Liver (tissue), 9 donors: ENCODE data around the gene PIGO. TPM values are rescaled to one million over a fixed set of nuclear protein-coding genes. Genes with fewer than 3 reads are reported as not detected.

Experiments used
- DNase-seq: peaks from one replicate; pipeline ENCODE4 v3.0.0-alpha.2; 2017; ENCODE audit warnings: low spot score
- H3K27ac ChIP-seq, 2 donors: one replicate each; pipeline ENCODE4 v1.7.0; 2013; ENCODE audit warnings: inconsistent platforms in 2 of 2, low read length in 2 of 2, control low read depth in 1 of 2, low read depth in 1 of 2, mild to moderate bottlenecking in 1 of 2
- H3K27me3 ChIP-seq, 4 donors: one replicate each; pipeline versions ENCODE4 v1.6.1 to v1.7.0; 2013; ENCODE audit warnings: low read length in 3 of 4, inconsistent platforms in 1 of 4, mild to moderate bottlenecking in 1 of 4, moderate library complexity in 1 of 4; ENCODE audit not compliant: control insufficient read depth in 4 of 4, insufficient read depth in 4 of 4
- H3K36me3 ChIP-seq, 4 donors: one replicate each; pipeline versions ENCODE4 v1.6.1 to v1.7.0; 2013; ENCODE audit warnings: low read length in 3 of 4, mild to moderate bottlenecking in 3 of 4, low read depth in 1 of 4, moderate library complexity in 1 of 4; ENCODE audit not compliant: control insufficient read depth in 4 of 4, insufficient read depth in 3 of 4
- H3K4me1 ChIP-seq, 4 donors: one replicate each; pipeline versions ENCODE4 v1.6.1 to v1.7.0; 2013; ENCODE audit warnings: low read length in 3 of 4, mild to moderate bottlenecking in 3 of 4, moderate library complexity in 1 of 4; ENCODE audit not compliant: control insufficient read depth in 4 of 4, insufficient read depth in 4 of 4
- H3K4me3 ChIP-seq, 3 donors: one replicate each; pipeline versions ENCODE4 v1.6.1 to v1.7.0; 2013; ENCODE audit warnings: low read length in 3 of 3, control low read depth in 1 of 3, low read depth in 1 of 3, mild to moderate bottlenecking in 1 of 3
- H3K9ac ChIP-seq, 2 donors: one replicate each; pipeline ENCODE4 v1.7.0; 2013; ENCODE audit warnings: low read length in 2 of 2, mild to moderate bottlenecking in 2 of 2, moderate library complexity in 2 of 2, control low read depth in 1 of 2, low read depth in 1 of 2
- H3K9me3 ChIP-seq, 4 donors: one replicate each; pipeline versions ENCODE4 v1.6.1 to v1.7.0; 2013; ENCODE audit warnings: low read length in 3 of 4; ENCODE audit not compliant: control insufficient read depth in 4 of 4
- ATF3 ChIP-seq: IDR thresholded peaks from 2 replicates; pipeline ENCODE4 v1.6.1; 2016; ENCODE audit warnings: antibody characterized with exemption
- CTCF ChIP-seq: fragments of 150-350 bp; IDR thresholded peaks from 2 replicates; pipeline ENCODE4 v1.5.1; 2017; ENCODE audit warnings: improper control_type of control experiment, low read depth, low read length; ENCODE audit not compliant: missing input control
- EGR1 ChIP-seq, 2 donors: IDR thresholded peaks; 2 replicates each; pipeline ENCODE4 v1.6.1; 2016 to 2018; ENCODE audit warnings: antibody characterized with exemption in 2 of 2, low read depth in 2 of 2
- FOXA1 ChIP-seq: IDR thresholded peaks from 2 replicates; pipeline ENCODE4 v1.6.1; 2016; ENCODE audit warnings: antibody characterized with exemption
- FOXA2 ChIP-seq: IDR thresholded peaks from 2 replicates; pipeline ENCODE4 v1.6.1; 2016; ENCODE audit warnings: antibody characterized with exemption
- GABPA ChIP-seq, 2 donors: IDR thresholded peaks in 1 of 2; conservative IDR thresholded peaks in 1 of 2; 2 replicates each; pipeline ENCODE4 v1.6.1; 2016; ENCODE audit warnings: antibody characterized with exemption in 2 of 2, mild to moderate bottlenecking in 1 of 2, moderate library complexity in 1 of 2
- HNF4A ChIP-seq, 2 donors: conservative IDR thresholded peaks; 2 replicates each; pipeline ENCODE4 v1.6.1; 2016; ENCODE audit warnings: antibody characterized with exemption in 2 of 2, mild to moderate bottlenecking in 2 of 2
- HNF4G ChIP-seq: IDR thresholded peaks from 2 replicates; pipeline ENCODE4 v1.6.1; 2016; ENCODE audit warnings: antibody characterized with exemption
- JUND ChIP-seq, 2 donors: IDR thresholded peaks; 2 replicates each; pipeline ENCODE4 v1.6.1; 2016; ENCODE audit warnings: antibody characterized with exemption in 2 of 2
- MAX ChIP-seq: IDR thresholded peaks from 2 replicates; pipeline ENCODE4 v1.6.1; 2016; ENCODE audit warnings: antibody characterized with exemption
- NR2F2 ChIP-seq: IDR thresholded peaks from 2 replicates; pipeline ENCODE4 v1.6.1; 2016; ENCODE audit warnings: antibody characterized with exemption
- RXRA ChIP-seq, 2 donors: IDR thresholded peaks; 2 replicates each; pipeline ENCODE4 v1.6.1; 2017 to 2018; ENCODE audit warnings: antibody characterized with exemption in 2 of 2, mild to moderate bottlenecking in 1 of 2
- SP1 ChIP-seq: IDR thresholded peaks from 2 replicates; pipeline ENCODE4 v1.6.1; 2018; ENCODE audit warnings: antibody characterized with exemption, mild to moderate bottlenecking
- YY1 ChIP-seq: IDR thresholded peaks from 2 replicates; pipeline ENCODE4 v1.6.1; 2016; ENCODE audit warnings: antibody characterized with exemption, mild to moderate bottlenecking
- ZBTB33 ChIP-seq: IDR thresholded peaks from 2 replicates; pipeline ENCODE4 v1.6.1; 2016; ENCODE audit warnings: antibody characterized with exemption
- WGBS: extraction: QIAGEN DNeasy Blood & Tissue Kit; methylation state at CpG from one replicate; pipeline ENCODE4 v1.1.7; 2013; 5-methylcytosine and 5-hydroxymethylcytosine counted together
- polyA plus RNA-seq, 2 donors: library from polyadenylated mRNA; stranded (reverse) in 1 of 2; unstranded in 1 of 2; fragments of 200-250 nt in 1 of 2; fragments of >200 nt in 1 of 2; fragmentation: Nextera tagmentation in 1 of 2; extraction: Ambion mirVana in 1 of 2; gene quantifications; one replicate each; pipeline versions ENCODE4 v1.2.1 to v1.2.3, GENCODE V29; 2013 to 2015
- total RNA-seq, 2 donors: library from RNA; depleted of rRNA; stranded (reverse); fragments of >200 nt; gene quantifications; one replicate each; pipeline ENCODE4 v1.2.3, GENCODE V29; 2014
- donor health status: healthy.
- donor health status: healthy.
- donor health status: healthy.
- donor health status: healthy.
- donor health status: healthy.

The PIGO gene
- total and polyA plus RNA-seq, 4 donors = 10.5 to 16.0 (median 15.5) TPM

GRCh38 chr9:35069020-35069419, 27.4 kb downstream of the PIGO start (continued):
- TF ChIP-seq CTCF (no peak), YY1 (no peak), RXRA (IDR thresholded peaks at IDR 0.05) (no peak), HNF4A (conservative IDR thresholded peaks at IDR 0.05) (no peak), EGR1 (IDR thresholded peaks at IDR 0.05; ENCODE audit: low read depth in 2 of 2) (no peak)

- peaks cover 9 to 28% (median 25%) of the 10 kb centered on the region in 4 donors for H3K4me1 ChIP-seq
These were observed 29.3 kb downstream of the PIGO start for GRCh38 chr9:35067056-35067455.

More at GRCh38 chr9:35067056-35067455, 29.3 kb downstream of the PIGO start:
- Histone ChIP-seq H3K36me3 (peaks cover 28 to 56% (median 54%) of the 10 kb centered on the region in 4 donors), H3K9ac (no peak overlapping the region), H3K27me3 (no peaks in the 10 kb centered on the region), H3K27ac (no peak overlapping the region), H3K9me3 (no peaks in the 10 kb centered on the region), H3K4me3 (no peak overlapping the region)
- no peak for TF ChIP-seq CTCF
- no peak for TF ChIP-seq GABPA (IDR thresholded peaks at IDR 0.05 in 1 of 2, conservative IDR thresholded peaks at IDR 0.05 in 1 of 2)
- TF ChIP-seq FOXA2 = no peak
- TF ChIP-seq SP1 = no peak
- no peak for TF ChIP-seq YY1
- TF ChIP-seq JUND (IDR thresholded peaks at IDR 0.05) = no peak
- no peak for TF ChIP-seq NR2F2
- TF ChIP-seq MAX = no peak
- TF ChIP-seq HNF4A (conservative IDR thresholded peaks at IDR 0.05) = no peak
- TF ChIP-seq HNF4G = no peak
- TF ChIP-seq FOXA1 = no peak
- TF ChIP-seq ZBTB33 = no peak
- no peak for TF ChIP-seq RXRA (IDR thresholded peaks at IDR 0.05)
- TF ChIP-seq ATF3 = no peak
- 94% methylated on average over 1 of the region's 1 CpG for WGBS
- DNase-seq = no peak
